GM19099 (cell line): ENCODE measurements around the gene GLRX2.

Source experiments
- POLR2A ChIP-seq: IDR thresholded peaks from 3 replicates; pipeline ENCODE4 v1.6.1; 2011; ENCODE audit warnings: low read depth; ENCODE audit not compliant: insufficient read length; ENCODE audit errors: extremely low read depth

Gene GLRX2

DNA sequence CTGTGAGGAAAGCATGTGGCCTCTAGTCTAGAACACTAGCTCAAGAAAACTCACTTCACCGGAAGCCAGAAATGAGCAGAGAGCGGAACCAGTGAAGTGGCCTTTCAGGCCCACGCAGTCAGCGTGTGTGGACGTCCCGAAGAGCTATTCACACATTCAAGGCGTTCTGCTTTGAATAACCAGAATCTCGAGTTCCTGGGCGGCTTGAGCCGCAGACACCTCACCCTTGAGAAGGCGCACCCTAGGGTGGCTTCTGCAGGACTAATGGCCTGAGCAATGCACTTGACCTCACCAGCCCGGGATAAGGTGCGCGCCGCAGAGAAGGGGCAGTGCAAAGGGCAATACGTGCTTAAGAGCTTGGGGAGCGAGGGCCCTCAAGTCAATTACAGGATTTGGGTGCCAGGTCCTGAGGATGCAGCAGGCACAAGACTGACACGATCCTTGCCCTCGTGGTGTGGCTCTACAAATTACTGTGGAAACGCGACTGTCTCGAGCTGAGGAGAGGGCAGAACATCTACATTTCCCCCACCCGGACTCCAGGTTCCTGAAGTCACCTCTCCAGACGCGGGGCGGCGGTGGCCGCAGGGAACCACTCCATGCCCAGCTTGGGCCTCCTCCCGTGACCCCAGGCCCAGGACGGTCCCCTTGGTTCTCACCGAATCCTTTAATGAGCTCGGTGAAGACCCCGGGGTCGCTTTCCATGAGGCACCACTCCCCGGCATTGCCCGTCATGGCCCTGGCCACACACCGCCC is 46.5 kb downstream of the GLRX2 start:
- TF ChIP-seq POLR2A: peak; percentile 78

DNA sequence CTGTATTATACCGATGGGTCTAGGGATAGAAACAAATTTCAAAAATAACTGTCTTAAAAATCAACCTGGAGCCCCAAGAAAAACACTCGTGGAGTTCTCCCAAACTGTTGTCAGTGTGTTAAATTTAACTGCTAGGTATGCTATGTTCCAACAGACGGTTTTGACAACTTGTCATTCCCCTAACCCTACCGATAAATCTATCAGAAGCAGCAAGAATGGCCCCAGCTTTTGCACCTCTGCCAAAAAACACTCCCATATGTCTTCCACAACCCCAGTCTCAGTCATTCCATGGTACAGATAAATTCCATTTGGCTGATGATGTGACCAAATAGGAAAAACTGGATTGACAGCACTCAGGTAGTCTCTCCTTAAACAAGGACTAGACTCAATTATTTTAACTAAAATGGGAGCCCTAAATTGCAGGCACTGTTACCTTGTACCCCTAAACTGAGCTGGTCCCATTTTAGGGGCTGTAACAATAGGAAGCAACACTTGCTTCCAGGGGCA is 51.0 kb downstream of the GLRX2 start:
- TF ChIP-seq POLR2A: no peak
